ENCODE data around the gene ANKH.

Gene ANKH

DNA sequence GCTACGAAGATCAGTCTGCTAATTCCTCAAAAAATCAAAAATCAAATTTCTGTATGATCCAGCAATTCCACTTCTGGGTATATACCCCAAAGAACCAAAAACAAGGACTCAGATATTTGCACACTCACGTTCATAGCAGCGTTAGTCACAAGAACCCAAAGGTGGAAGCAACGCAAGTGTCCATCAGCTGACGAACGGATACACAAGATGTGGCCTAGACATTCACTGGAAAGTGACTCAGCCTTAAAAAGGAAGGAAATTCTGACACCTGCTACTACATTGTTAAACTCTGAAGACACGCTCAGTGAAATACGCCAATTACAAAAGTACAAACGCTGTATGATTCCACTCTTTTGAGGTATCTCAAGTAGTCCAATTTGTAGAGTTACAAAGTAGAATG is 113.7 kb downstream of the ANKH start:
- DNase-seq, result no peak

DNA sequence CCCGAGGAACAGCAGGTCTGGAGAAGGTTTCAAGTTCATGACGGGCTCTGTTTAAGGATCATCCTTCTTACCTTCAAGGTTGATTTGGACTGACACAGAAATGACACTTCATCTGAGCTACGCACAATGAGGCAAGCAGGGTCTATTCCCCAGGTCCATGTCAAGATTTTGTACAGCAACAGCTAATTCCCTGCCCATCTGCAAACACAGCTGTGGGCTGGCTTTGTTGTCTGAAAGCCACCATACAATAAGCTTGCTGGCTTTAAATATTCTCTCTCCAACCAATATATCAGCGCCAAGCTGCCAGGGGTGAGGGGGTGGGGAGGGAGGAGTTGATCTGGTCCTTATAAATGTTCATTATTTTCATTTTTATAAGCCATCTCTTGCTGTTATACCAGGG is 115.1 kb downstream of the ANKH start:
- no peak for DNase-seq

DNA sequence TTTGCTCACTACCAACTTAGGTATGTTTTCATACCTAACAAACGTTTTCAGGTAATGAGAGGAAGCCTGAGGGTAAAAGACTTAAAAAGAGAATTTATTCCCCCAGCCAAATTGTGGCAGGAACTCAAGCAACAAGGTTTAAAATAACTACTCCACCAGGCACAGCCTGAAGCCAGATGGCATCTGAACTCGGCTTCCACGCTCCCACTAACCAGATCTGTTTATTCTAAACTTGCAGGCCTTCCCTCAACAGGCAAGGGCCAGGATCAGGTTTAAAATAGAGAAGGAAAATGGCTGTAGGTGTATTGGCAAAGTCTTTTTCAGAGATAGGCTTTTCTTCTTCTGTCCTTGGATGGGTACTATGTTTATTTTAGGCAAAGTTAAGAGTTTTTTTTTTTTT is 117.6 kb downstream of the ANKH start:
- no peak for DNase-seq

DNA sequence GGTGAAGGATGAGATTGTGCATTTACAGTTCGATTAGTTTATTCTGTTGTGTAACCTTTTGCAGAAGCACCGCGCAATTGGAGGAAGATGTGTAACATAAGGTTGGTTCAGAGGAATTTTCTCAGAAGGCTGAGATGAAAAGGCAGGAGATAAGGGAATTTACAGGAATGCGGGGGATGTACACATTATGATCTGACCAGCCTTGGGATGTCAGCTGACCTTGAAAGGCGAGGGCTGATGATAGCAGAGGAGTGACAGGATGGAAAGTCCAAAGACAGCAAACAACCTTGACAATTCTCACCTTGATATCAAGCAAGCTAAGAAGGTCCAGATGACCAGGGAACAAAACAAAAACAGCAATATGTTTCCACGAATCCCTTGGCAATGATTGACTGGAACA is 118.3 kb downstream of the ANKH start:
- DNase-seq, result no peak

DNA sequence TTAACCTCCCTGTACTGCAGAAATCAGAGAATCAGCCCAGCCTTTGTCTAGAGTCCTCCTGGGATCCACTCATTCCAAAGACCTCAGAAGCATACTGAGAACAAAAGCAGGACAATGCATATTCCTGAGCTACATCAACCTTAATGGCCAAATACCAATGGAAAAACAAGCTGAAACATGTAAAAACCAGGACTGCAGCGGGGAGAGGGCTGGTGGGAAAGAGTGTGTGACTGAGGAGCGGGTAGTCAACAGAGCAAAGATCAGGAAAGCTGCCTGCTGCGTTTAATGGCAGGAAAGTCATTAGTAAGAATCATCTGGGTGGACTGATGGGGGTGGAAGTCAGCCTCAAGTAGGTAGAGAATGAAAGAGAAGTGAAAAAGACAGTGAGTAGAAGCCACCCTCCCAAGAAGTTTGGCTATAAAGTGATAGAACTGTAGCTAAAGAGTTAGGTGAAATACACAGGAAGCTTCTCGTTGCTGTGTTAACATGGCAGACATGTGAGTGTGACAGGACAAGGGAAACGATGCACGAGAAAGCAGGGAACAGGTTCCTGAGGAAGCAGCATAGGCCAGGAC is 119.0 kb downstream of the ANKH start:
- no peak for DNase-seq

GRCh38 chr5:14750712-14751111 is 120.9 kb downstream of the ANKH start:
- no peak for DNase-seq

GRCh38 chr5:14749579-14750101 is 121.9 kb downstream of the ANKH start:
- DNase-seq, result no peak

DNA sequence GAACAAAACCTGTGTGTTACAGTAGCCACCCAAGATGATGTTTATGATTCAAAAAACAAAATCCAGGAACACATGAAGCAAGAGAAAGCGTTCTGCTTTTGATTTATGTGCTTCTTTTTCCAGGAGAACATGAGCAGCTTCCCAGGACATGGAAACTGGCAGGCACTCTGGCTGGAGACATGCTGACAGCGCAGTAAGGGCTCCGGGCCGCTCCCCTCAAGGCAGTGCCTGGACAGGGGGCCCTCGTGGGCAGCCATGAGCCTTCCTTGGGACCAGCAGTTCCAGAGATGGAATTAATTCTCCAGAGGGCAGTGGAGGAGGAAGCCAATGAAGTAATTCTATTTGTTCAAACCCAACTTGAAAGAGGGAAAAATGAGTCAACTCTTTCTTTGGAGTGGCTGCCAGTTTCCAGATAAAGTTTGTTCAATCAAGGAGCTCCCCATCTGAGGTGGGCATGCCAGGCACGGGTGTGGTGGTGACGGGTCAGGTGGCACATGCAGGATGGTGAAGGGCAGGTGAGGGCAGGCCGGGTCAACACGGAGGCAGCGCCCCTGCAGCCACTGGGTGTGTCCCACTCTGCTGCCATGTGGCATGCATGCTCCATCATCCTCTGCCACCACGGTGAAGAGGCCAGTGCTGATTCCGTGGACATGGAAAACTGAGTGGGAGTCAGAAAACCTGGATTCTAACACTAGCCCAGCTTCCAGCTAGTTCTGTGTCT is 123.2 kb downstream of the ANKH start:
- no peak for DNase-seq

DNA sequence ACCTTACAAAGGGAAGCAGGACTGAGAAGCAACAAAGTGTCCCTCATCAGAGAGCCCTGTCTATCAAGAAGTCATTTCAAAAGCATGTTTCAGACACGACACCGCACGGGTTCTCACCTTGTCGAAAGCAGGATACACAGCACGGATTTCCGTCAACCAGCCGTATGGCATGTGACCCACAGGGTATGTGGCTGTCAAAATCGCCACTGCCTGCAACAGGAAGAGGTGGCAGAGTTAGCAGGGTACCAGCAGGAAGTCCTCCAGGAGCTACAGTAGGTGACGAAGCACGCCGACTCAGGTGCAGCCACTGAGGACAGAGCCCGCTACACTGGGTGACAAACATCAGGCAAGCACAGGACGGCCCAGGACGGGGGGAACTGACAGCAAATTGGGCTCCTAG is 125.8 kb downstream of the ANKH start:
- DNase-seq, result no peak

DNA sequence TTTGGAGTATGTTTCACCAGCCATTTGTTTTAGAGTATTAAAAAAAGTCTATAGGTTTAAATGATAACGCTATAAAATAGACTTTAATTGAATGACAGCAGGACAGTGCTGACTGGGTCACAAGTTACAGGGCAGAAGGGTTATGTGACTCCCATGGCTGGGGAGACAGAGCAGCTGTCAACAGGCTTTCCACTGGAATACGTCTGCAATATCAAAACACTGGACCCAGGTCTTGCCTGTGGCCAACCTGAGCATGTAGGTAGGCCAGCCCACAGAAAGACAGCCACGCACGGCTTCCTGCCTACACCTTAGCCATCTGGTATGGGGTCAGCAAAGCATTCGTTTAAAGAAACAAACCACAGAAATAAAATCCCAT is 126.4 kb downstream of the ANKH start:
- no peak for DNase-seq

- no peak for DNase-seq
These were observed 127.0 kb downstream of the ANKH start for GRCh38 chr5:14744296-14745187.

DNA sequence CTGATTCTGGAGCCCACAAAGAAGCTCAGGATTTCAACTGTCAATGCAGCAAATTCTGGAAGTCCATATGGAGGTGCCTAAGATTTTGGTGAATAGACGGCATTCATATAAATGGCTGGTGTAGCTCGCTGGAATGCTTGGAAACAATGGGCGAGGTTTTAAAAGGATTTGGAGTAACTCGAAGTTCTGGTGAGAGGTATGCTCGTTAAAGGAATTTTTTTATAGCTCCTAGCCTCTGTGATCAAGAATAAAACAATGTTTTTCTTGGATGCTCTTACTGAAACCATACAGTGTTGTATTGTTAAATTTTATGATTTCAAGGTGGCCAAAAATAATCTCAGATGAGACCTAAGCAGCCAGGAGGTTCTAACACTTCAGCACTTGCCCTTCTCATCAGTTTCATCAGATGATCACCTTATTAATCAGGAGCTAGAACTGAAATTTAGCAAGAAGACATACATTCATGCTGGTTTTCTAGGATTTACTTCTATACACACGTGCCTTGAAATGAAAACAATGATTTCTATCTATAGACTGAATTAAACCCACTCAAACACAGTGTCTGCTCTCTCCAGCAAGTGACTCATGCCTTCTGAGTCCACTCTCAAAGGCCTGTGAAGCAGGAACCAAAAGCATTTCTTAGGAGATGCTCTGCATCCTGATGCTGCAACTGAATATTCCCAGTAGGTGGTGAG is 127.8 kb downstream of the ANKH start:
- peak; percentile 45 for DNase-seq

- DNase-seq, result no peak
These were observed 129.1 kb downstream of the ANKH start for GRCh38 chr5:14742498-14742897.

DNA sequence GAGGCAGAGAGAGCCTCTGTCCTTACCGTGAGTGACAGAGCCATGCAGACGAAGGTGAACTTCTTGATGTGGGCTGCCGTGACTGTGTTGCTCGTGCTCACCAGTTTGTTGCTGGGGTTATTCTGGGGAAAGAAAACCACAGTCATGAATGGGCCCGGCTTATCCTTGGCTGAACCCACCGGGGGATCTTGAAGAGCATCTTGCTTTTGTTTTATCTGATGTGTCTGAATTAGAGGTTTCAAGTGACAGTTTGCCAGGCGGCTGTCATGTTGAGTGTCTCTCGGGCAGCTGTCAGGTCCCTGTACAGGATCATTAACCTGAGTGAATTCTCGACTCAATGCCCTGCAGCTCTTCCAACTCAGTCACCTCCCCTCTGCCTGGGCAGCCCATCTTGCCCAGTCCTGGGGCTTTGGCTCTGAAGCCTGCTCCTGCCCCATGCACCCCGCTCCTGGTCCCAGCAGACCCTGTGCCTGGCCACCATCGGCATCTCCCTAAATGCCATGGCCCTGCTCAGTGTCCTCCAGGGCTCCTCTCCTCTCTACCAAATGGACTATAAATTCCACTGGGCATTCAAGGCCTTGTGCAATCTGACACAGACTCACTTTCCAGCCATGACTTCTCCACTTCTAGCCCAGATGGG is 129.7 kb downstream of the ANKH start:
- DNase-seq, result no peak

- no peak for DNase-seq
These were observed 130.4 kb downstream of the ANKH start for GRCh38 chr5:14741131-14741530.

DNA sequence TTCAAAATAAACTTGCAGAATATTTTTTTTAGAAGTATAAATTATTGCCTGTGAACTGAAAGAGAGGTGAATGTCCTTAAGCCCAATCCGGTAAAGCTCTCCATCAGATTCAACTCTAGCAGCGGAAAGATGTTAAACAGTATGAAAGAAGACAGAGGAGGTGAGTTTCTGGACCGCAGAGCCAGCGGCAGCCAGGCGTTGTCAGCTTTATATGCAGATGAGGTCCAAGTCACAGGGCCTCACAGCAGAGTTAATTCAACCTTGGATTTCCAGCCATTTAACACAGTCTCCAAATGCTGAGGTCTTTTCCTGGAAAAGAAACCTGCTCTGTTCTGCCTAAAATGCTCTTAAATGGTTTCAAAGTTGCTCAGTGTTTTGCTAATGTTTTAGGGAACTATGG is 131.6 kb downstream of the ANKH start:
- no peak for DNase-seq

- peak; percentile 78 for DNase-seq
These were observed 132.0 kb downstream of the ANKH start for GRCh38 chr5:14739538-14739937.

DNA sequence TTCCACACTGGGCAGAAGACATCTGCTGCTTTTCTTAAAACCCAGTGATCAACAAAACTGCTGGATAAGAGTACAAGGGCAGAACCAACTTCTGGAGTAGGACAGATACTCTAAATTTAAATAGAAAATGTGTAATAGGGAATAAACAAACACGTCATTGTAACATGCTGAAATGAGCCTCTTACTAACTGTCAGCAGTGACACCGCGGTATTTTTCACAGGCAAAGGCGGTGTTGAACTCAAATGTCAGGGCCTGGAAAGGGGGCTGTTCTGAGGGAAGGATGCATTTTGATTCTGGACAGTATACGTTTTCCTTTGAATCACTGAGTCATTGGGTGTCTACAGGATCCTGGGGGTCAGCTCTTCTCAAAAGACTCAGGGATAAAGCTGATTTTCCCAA is 133.5 kb downstream of the ANKH start:
- DNase-seq, result no peak

DNA sequence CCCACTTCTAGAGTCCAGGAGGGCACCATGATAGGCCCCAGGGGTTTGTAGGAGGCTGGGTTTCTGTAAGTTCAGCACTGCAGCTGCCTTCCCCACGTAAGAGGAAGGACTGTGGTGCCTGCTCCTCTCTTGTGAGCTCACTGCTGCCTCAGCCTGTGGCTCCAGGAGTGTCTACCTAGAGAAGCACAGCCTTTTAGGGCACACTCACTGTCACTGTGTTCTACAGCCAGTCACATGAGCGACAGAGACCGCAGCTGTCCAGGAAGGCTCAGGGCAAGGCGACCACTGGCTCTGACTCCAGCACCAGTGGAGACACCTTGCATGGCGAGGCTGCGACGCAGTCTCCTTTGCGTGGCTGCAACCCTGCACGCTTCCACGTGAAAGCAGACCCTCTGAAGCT is 134.3 kb downstream of the ANKH start:
- no peak for DNase-seq

DNA sequence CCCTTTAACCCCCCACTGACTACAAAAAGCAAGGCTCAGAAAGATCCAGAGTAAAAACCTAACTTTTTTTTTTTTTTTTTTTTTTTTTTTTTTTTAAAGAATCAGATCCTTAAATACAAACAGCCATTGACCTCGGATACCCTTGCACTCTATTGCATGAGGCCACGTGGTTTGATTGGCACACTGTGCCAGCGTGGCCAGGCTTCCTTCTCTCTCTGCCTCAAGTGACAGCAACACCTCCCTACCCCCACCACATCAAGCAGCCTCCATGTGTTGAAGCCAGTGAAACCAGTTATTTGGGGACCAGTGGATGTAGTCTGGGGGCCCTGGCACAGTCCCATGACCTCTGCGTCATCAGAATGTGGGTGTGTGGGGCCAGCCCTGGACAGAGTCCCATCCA is 135.6 kb downstream of the ANKH start:
- DNase-seq, result no peak

GRCh38 chr5:14734396-14734795 is 137.2 kb downstream of the ANKH start:
- no peak for DNase-seq

- no peak for DNase-seq
These were observed 137.9 kb downstream of the ANKH start for GRCh38 chr5:14733661-14734060.

DNA sequence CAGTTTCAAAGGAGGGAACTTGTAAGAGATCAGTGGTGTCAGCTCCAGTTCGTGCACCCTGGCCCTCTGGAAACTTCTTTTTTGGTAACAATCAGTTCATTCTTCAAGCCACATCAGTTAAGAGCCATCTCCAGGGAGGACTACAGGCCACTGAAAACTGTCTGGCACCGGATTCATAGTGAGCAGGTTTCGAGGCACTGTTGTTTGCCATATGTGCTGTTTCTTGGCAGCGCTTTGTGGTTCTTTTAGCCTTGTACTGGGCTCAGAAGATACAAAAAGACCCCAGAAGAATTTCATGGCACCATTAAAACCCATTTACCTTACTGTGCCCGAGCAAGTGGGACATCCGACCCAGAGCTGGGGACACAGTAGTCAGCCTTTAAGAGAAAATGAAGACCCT is 138.6 kb downstream of the ANKH start:
- no peak for DNase-seq

Measured in EL (cell line).